Kidney capillary endothelial cell (primary cell): ENCODE results near the gene OMA1.

Experiments used
- DNase-seq: peaks from one replicate; pipeline ENCODE4 v3.0.0-alpha.2; 2018; ENCODE audit warnings: low spot score

Gene OMA1

DNA sequence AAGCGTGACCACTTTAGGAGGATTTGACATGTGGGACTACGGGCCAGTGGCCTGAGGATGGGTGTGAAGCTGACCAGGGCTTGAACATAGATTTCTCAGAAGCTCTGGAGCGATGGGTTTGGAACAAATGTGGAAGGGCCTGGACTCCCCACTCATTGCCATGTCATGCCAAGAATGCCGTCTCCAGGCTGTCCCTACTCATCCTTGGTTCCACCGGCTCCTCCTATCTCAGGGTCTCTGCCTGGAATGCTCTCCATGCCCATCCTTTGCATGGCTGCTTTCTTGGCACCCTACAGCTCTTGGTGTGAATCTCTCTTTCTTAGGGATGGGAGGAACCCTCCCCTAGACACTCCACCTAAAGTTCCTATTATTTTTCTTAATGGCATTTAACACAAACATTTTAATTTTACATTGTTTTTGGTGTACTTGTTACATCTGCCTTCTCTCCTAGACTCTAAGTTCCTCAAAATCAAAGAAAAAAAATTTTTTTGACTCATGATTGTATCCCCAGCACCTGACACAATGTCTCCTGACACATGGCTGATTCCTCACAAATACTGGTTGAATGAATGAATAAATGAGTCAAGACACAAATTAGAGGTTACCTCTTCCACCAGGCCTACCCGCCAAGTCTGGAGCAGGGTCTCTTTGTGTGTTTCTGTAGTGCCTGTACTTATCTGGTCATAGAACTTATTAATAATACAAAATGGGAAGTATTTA, 114.5 kb downstream of the OMA1 start:
- no peak for DNase-seq
